HG03280 (cell line): ENCODE measurements around the gene A1BG.

ENCODE experiments used
- ATAC-seq: cut with Tn5 transposase; IDR thresholded peaks from one replicate; pipeline ENCODE4 v1.9.1; 2021; ENCODE audit warnings: mild to moderate bottlenecking, moderate library complexity; ENCODE audit not compliant: unreplicated experiment

Gene A1BG, protein sequence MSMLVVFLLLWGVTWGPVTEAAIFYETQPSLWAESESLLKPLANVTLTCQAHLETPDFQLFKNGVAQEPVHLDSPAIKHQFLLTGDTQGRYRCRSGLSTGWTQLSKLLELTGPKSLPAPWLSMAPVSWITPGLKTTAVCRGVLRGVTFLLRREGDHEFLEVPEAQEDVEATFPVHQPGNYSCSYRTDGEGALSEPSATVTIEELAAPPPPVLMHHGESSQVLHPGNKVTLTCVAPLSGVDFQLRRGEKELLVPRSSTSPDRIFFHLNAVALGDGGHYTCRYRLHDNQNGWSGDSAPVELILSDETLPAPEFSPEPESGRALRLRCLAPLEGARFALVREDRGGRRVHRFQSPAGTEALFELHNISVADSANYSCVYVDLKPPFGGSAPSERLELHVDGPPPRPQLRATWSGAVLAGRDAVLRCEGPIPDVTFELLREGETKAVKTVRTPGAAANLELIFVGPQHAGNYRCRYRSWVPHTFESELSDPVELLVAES

DNA sequence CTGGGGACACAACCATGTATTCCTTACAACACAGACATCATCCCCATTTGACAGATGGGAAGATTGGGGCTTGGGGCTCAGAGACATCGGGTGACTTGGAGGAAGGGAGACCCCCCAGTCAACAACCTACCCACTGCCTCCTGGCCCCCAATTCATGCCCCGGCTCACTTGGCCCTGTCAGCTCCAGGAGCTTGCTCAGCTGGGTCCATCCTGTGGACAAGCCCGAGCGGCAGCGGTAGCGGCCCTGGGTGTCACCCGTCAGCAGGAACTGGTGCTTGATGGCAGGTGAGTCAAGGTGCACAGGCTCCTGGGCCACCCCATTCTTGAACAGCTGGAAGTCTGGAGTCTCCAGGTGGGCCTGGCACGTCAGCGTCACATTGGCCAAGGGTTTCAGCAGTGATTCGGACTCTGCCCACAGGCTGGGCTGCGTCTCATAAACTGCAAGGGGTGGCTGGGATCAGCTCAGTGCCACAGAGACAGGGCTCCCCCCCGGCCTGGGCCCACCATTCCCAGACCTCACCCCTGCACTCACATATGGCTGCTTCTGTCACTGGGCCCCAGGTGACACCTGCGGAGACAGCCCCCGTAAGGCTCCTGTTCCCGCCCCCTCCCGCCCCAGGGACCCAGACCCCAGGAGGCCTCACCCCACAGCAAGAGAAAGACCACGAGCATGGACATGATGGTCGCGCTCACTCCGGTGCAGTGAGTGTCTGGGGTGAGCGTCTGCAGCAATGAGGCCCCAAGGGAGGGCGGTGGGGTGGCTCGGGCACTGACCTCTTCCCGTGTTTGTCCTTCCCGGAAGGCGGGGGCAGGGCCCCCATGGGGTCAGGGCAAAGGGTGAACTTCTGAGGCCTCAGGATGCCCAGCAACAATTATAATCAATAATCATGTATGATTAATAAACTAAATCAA is at the start of gene A1BG:
Gene A1BG, minus strand, starts transcription at position 733 of the 912 bp plus-strand sequence. Its CDS starts 55 bp downstream, at position 678.
- ATAC-seq = no peak

DNA sequence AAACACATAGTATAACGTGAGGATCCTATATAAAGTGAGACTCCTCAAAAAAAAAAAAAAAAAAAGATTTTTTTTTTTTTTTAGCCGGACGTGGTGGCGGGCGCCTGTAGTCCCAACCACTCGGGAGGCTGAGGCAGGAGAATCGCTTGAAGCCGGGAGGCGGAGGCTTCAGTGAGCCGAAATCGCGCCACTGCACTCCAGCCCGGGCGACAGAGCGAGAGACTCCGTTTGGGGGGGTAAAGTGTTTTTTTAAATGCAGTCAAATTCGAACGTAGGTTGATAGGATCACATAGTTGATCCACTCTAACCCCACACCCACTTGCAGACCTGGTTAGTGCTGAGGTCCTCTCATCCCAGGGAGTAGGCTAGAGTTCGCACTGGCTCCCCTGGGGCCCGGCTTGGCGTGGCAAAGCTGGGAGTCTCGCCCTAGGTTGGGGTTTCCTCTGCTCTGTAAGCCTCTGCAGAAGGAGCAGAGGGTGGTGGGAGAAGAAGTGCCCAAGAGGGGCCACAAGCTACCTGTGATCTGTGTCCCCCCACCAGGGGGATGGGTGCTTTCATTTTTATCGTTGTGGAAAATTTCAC is 48.6 kb upstream of the A1BG start:
- ATAC-seq = no peak

DNA sequence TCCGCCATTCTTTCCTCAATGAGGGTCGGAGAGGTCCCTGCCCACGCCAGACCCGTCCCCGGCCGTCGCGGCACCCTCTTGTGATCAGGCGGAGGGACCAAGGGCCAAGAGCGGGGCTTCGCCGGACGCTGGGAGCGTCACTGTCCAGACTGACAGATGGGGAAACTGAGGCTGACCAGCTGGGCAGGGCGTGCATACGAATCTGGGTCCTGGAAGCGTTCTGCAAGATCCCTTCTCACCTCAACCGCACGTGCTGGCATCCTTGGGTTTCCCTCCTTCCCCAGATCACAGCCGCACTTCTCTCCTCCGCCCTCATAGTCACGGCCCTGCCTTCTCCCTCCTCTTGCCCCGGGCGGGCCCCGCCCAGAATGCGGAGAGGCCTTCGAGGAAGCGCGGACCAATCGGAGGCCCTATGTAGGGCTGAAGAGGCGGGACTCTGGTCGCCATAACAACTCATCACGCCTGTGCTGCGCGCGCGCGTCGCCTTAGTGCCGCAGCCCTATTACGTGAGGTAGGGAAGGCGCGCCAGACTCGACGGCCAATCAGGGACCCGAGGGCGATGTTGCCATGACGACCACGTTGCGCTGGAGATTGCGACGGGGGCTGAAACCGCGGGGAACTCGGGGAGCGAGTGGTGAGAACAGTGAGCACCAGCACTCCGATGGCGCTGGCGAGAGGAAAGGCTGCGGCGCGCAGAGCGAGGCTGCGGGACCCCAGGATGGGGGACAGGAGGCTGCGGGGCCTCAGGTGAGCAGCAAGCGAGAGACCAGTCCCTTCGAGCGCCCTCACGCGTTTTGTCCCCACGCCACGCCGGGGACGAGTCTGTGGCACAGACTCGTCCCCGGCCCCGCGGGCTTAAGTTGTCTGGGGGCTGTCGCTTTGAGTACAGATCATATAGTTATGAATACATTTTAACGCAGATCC is 47.9 kb upstream of the A1BG start:
- peak; percentile 97 for ATAC-seq

DNA sequence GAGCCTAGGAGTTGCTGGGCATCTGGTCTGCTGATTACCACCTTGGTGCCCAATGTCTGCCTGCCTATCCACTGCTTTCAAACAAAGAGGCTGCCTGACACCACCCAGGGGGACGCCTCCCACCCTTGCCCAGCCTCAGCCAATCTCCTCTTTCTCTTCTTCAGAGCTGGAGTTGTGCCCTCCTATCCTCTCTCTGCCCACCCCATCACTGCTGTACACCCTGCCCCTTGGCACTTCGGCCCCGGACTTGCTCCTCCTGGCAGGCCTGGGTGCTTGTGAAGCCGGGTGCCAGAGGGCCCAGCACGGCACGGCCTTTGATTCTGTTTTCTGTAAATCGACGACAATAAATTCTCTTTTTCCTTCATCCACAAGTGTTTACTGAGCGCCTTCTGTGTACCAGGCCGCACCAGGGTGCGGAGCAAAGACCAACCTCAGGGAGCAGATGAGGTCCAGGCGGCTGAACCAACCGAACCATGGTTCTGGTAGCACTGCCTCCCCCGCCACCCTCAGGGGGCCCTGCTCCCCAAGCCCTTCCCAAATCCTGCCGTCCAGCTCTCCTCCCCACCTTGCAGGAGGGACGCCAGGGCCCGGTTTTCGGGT is 47.1 kb upstream of the A1BG start:
- no peak for ATAC-seq

DNA sequence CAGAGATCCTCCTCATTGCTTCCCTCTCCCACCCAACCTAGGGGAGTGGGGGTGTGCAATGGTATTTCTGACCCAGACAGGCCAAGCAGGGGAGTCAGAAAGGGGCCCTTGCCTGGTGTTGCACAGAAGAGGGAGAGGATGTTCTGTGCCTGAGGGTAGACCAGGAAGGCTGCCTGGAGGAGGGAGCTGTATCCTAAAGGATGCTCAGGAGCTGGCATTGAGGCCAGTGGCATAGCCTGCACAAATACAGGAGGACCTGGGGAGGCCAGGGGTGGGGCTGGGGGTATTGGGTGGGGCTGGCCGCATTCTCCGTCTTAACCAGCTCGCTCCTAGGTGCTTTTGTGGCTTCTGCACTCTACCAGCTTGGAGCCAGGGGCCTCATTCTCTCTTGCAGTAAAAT is 46.6 kb upstream of the A1BG start:
- ATAC-seq = no peak

DNA sequence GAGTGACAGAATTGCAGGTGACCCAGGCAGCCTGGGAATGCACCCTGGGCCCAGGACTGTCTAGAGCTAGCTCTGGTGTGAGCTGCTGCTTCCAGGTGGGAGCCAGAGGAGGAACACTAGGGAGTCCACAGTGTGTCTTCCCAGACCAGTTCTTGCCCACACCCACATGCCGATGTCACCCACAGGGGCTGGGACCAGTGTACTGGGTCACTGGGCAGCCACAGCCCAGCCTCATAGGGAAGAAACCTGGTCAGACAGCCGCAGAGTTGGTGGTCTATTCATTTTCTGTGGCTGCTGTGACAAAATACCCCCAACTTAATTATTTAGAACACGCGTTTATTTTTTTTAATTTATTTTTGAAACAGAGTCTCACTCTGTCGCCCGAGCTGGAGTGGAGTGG is 45.3 kb upstream of the A1BG start:
- ATAC-seq = no peak

DNA sequence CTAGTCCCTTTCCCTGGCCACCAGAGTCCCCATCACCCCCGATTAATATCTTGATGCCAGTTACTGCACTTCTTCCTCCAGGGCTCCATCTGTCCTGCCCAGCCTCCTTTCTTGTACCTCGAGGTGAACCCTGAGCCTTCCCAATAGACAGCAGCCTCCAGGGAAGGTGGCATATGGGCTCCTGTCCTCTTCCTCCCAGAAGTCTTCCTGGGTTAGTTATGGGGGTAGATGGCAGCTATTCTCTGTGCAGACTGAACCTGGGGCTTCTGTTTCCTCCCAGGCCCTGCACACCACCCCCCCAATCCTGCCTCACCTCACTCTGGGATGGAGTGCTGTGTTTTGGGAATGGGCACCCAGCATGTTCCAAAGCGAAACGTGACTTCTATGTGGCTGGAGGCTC is 44.8 kb upstream of the A1BG start:
- no peak for ATAC-seq

DNA sequence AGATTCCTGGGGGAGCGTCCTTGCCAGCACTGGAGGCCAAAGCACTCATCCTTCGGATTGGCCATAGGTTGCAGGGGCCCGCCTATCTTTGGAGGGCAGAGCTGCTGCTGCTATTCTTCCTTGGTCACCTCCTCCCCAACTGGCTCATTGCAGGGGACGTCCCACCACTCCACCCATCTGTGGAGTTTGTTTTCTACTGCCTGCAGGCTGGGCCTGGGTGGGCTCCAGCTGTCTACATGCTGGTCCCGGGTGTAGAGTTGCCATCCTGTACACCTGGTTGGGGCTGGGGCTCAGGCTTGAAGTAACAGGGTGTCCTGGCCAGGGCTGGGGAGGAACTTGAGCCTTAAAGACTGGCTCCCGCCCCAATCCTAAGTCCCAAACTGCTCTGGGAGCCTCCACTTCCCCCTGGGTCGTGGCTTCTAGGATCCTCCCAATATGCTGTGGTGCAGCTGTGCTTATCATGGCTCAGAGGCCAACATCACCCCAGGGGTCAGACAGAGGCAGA is 44.3 kb upstream of the A1BG start:
- no peak for ATAC-seq

DNA sequence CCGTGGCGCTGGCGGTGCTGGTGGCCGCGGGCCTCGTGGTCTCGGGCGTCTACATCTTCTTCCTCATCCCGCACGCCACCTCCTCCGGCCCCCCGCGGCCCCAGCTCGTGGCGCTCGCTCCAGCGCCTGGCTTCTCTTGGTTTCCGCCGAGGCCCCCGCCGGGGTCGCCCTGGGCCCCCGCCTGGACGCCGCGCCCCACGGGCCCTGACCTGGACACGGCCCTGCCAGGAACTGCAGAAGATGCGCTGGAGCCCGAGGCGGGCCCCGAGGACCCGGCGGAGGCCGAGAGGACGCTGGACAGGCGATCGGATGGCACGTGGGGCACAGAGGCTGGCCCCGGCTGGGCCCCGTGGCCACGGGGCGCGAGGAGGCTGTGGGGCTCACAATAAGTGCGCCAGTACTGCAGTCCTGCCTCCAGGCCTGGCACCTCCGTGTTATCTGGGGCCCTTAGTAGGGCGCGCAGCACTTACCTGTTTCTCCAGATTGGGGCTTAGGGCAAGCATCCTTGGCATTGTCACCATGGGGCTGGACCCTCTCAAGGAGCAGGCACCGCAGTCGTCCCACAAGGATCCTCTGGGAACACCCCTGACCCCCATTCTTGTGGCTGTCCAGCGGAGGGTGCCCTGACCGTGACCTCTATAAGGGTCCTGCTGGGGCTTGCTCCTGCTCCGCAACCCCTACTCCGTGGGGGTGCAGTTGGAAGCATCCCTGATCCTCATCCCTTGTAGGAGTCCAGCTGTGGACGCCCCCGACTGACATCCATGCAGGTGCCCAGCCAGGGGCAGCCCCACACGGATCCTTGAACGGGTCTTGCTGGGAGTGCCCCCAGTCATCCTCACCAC is 43.6 kb upstream of the A1BG start:
- no peak for ATAC-seq

DNA sequence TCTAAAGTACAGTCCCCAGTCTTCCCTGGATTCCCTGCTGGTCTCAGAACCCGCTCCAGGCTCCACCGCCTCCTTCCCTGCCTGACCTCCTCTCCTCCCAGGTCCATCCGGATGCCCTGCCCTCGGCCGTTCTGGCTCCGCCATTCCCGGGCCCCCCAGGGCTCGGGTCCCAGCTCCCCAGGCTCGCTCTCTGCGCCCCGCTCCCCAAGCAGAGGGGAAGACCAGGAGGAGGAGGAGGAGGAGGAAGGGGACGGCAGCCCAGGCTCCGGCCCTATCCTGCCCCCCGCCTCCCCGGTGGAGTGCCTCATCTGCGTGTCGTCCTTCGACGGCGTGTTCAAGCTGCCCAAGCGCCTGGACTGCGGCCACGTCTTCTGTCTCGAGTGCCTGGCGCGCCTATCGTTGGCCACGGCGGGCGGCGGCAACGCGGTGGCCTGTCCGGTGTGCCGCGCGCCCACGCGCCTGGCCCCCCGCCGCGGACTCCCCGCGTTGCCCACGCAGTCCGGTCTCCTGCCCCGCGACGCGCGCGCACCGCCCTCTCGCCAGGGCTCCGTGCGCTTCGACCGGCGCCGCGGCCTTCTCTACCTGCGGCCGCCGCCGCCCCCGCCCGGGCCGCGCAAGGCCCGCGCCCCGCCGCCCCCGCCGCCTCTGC is 42.8 kb upstream of the A1BG start:
- no peak for ATAC-seq

DNA sequence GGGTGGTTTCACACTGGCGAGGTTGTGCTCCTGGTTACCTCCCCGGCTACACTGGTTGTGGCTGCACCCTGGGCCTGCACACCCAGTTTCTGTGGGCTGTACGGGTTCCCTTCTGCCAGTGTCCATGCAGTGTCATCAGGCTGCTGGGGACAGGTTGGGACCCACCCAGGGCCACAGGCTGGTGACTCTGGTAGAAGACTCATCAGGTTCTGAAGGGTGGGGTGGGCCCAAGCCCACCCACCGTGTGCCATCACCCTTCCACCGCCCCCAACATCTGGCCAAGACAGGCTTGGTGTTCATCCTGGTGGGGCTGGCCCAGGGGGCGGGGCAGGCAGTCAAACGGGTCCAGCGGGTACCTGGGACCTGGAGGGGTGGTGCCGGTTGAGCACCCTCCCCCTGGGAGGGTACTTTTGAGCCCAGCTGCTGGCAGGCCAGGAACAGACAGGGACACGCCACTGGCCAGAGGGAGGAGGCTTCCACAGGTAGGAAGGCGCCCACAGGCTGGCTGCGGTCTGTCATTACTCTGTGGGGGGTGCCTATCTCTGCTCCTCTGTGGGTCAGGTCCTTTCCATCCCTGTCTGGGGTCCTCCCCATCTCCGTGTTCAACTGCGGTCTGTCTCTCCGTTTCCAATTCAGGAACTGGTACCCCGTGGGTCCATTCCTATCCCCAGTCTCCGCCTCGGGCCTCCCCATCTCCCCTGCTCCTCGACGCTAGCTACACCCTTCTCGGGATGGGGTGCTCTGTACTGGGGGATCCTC is 42.1 kb upstream of the A1BG start, which contains the start of gene RNF225:
Gene RNF225, plus strand, starts transcription at position 437 of the 759 bp plus-strand sequence. CDS start 434 bp downstream, outside the sequence.
- ATAC-seq = no peak

DNA sequence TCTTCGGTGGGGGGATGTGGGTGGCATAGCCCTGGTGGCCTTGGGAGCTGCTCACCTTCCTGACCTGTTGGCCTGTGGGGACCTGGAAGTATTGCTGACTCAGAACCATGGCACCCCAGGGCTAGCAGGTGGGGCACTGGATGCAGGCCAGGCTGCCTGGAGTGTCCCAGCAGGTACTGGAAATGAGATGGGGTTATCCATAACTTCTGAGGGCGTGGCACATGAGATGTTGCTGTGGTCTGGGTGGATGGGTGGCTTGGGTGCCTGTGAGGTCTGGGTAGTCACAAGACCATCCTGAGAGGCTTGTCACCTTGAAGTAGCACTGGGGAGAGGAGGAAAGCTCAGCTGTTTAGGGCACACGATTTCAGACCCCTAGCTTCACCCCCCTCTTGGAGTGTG is 41.5 kb upstream of the A1BG start:
- no peak for ATAC-seq

DNA sequence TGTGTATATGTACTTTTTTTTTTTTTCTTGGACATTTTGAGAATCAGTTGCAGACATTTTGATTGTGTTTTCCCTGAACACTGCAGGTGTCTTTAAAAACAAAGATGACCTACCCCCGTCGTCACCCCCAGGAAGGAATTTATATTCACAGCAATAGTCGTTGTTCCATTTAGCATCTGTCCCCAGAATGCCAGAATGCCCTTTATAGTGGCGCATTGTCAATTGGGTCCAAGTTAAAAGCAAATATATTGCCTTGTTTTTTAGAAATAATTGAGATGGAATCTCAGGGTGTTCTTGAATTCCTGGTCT is 40.4 kb upstream of the A1BG start:
- ATAC-seq = no peak

DNA sequence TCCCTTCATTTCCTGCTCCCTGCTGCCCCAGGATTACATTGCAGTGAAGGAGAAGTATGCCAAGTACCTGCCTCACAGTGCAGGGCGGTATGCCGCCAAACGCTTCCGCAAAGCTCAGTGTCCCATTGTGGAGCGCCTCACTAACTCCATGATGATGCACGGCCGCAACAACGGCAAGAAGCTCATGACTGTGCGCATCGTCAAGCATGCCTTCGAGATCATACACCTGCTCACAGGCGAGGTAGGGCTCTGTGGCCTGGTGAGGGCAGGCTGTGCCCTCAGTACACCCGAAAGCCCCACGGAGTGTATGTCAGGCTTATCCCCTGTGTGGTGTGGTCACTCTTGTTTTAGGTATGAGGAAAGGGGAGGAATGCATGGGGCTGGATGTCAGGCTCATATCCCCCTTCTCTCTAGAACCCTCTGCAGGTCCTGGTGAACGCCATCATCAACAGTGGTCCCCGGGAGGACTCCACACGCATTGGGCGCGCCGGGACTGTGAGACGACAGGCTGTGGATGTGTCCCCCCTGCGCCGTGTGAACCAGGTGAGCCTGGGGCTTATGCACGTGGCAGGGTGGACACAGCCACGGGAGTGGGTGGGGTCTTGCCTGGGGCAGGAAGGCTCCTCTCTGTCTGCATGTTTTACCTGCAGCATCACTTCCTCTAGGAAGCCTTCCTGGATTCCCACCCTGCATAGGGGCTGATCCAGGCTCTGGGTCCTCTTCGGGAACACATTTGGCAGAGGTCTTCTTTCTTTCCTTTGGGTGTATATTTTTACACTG is 39.8 kb upstream of the A1BG start:
- no peak for ATAC-seq

DNA sequence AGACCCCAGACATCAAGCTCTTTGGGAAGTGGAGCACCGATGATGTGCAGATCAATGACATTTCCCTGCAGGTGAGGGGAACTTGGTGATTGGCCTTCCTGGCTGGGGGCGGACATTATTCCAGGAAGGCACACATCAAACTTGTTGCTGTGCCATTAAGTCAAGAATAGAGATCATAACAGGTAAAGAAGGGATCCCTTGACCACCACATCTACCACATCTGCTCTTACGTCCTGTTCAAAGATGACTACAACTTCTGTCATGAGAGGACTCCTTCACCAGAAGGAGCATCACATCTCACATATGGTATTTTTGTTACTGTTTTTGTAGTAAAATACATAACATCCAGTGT is 34.9 kb upstream of the A1BG start:
- ATAC-seq = no peak

DNA sequence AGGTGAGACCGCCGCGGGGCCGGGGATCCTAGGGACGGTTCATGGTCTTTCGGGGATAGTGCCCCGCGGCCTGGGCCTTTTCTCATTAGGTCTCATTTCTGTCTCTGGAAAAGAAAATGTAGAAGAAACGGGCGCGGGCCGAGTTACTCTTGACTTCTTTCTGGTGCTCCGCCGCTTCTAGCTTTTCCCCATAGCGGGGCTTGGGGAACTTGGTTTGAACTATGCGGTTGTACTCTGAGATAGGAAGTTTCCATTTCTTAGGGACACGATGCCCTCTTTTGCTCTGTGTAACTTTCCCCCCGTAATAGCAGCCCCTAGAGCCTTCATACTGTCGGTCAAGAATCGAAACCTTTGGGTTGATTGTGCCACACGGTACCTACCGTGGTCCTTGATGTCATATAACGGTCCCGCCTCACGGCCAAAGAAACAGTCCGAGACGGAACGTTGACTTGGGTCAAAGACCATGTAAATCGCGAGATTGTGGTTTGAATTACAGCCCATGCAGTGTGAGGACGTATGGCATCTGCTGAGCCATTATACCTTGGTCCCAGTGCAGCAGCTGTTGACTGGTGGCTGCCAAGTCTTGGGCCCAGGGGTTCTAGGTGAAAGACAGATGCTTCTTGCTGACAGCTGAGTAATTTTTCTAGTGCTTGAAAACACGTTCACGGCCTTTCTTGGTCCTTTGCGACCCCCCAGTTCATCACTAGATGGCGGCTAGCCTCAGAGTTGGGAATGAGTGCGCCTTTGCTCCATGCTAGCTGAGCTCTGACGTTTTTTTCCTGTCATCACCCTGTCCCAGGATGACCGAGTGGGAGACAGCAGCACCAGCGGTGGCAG is 34.3 kb upstream of the A1BG start:
- ATAC-seq = no peak
